NB4 (cell line): ENCODE results near the gene PDSS1.
"Not testable (repeated sequence)": the region's sequence is repeated elsewhere in the genome, so short reads cannot be mapped to it uniquely, and the experiment has no call there.

Experiments used
- DNase-seq: peaks from one replicate; pipeline ENCODE4 v3.0.0; 2010; ENCODE audit warnings: low read depth
- H3K4me3 ChIP-seq: one replicate; pipeline ENCODE4 v1.5.1; 2011; ENCODE audit warnings: mild to moderate bottlenecking, low read depth, low read length, moderate library complexity
- CTCF ChIP-seq: IDR thresholded peaks from one replicate; pipeline ENCODE4 v1.5.1; 2012; ENCODE audit warnings: low read depth, low read length
- MYC ChIP-seq: IDR thresholded peaks from 2 replicates; pipeline ENCODE4 v1.6.1; 2011; ENCODE audit warnings: low read depth, low read length
- POLR2A ChIP-seq: IDR thresholded peaks from 2 replicates; pipeline ENCODE4 v1.6.1; 2011; ENCODE audit warnings: mild to moderate bottlenecking; ENCODE audit not compliant: insufficient read length; ENCODE audit errors: extremely low read depth
- TF ChIP-seq, protein P1 (sequence below): IDR thresholded peaks from 2 replicates; pipeline ENCODE4 v1.6.1; 2011; ENCODE audit warnings: low read depth, low read length

PDSS1 gene

DNA sequence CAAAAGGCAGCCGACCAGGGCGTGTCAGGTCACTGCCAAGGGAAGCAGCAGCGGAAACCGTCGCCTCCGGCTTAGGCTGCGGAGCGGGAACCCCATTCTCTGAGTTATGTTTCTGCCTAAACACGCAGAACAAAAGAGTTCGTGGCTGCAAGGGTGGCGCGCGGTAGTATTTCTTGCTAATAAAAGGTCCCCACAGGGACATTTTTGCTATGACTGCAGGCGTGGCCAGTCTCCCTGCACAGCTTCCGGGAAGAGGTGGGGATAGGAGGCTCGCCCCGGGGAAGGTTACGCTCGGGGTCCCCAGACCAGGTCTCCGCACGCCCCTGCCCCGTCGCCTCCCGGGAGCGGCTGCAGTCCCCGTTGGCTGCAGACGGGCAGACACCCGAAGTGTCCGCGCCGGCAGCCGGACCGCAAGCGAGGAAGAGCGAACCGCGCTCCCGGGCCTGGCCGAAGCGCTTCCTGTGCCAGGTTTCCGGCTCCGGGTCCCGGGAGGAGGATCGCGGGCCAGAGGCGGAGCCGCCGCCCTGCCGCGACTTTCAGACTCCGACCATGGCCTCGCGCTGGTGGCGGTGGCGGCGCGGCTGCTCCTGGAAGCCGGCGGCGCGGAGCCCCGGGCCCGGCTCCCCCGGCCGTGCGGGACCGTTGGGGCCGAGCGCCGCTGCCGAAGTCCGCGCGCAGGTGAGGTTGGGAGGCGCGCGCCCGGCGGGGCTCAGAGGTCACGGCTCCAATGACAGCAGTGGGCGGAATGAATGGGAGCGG lies at the start of gene PDSS1:
Gene PDSS1 (plus strand): TSS at position 539 of the 759 bp plus-strand sequence. CDS start 11 bp downstream, at position 550.
- TF ChIP-seq MYC (peak; percentile 64), POLR2A (peak; percentile 57), CTCF (no peak)
- TF ChIP-seq, protein P1, sequence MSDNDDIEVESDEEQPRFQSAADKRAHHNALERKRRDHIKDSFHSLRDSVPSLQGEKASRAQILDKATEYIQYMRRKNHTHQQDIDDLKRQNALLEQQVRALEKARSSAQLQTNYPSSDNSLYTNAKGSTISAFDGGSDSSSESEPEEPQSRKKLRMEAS, result peak; percentile 95
- H3K4me3 ChIP-seq, result peak within 1 kb of the TSS; percentile 94
- DNase-seq, result peak; percentile 78

GRCh38 chr10:26648245-26648636 lies 49.3 kb upstream of the PDSS1 start:
- DNase-seq, H3K4me3 ChIP-seq: not testable (repeated sequence)

- no peak for DNase-seq
- H3K4me3 ChIP-seq, result no peak overlapping the region
- TF ChIP-seq, protein P1, result no peak
- TF ChIP-seq MYC (no peak), POLR2A (no peak), CTCF (no peak)
Observed at GRCh38 chr10:26650406-26650805, 47.1 kb upstream of the PDSS1 start.

- DNase-seq, H3K4me3 ChIP-seq: not testable (repeated sequence)
Observed at GRCh38 chr10:26651476-26651875, 46.0 kb upstream of the PDSS1 start.

- TF ChIP-seq, protein P1, result no peak
- TF ChIP-seq POLR2A (no peak), MYC (no peak), CTCF (no peak)
- H3K4me3 ChIP-seq, result no peak overlapping the region
- DNase-seq, result no peak
Observed at GRCh38 chr10:26653004-26653403, 44.5 kb upstream of the PDSS1 start.

GRCh38 chr10:26655746-26656145 lies 41.8 kb upstream of the PDSS1 start:
- H3K4me3 ChIP-seq, result no peak overlapping the region
- no peak for DNase-seq
- TF ChIP-seq MYC, result no peak
- TF ChIP-seq, protein P1, result no peak
- TF ChIP-seq POLR2A, result no peak
- TF ChIP-seq CTCF, result no peak

DNA sequence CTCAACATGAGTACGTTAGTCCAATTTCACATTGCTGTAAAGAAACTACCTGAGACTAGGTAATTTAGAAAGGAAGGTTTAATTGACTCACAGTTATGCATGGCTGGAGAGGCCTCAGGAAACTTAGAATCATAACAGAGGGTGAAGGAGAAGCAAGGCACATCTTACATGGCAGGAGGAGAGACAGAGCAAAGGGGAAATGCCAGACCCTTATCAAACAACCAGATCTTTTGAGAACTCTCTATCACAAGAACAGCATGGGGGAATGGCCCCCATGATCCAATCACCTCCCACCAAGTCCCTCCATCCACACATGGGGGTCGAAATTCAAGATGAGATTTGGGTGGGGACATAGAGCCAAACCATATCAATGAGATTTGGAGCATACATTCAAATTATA lies 34.6 kb upstream of the PDSS1 start:
- no peak overlapping the region for H3K4me3 ChIP-seq
- no peak for DNase-seq
- TF ChIP-seq POLR2A (no peak), MYC (no peak), CTCF (no peak)
- TF ChIP-seq, protein P1, result no peak
